HG03280 (cell line): ENCODE measurements around the gene GRIN3B.

Experiments
- ATAC-seq: cut with Tn5 transposase; IDR thresholded peaks from one replicate; pipeline ENCODE4 v1.9.1; 2021; ENCODE audit warnings: mild to moderate bottlenecking, moderate library complexity; ENCODE audit not compliant: unreplicated experiment

The GRIN3B gene

DNA sequence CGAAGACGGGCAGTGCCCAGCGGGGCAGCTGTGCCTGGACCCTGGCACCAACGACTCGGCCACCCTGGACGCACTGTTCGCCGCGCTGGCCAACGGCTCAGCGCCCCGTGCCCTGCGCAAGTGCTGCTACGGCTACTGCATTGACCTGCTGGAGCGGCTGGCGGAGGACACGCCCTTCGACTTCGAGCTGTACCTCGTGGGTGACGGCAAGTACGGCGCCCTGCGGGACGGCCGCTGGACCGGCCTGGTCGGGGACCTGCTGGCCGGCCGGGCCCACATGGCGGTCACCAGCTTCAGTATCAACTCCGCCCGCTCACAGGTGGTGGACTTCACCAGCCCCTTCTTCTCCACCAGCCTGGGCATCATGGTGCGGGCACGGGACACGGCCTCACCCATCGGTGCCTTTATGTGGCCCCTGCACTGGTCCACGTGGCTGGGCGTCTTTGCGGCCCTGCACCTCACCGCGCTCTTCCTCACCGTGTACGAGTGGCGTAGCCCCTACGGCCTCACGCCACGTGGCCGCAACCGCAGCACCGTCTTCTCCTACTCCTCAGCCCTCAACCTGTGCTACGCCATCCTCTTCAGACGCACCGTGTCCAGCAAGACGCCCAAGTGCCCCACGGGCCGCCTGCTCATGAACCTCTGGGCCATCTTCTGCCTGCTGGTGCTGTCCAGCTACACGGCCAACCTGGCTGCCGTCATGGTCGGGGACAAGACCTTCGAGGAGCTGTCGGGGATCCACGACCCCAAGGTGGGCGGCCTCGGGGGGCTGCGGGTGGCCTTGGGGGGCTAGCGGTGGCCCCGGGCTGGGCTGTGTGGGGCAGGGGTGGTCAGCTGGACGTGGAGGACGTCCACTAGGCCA lies 4.8 kb downstream of the GRIN3B start:
- no peak for ATAC-seq

DNA sequence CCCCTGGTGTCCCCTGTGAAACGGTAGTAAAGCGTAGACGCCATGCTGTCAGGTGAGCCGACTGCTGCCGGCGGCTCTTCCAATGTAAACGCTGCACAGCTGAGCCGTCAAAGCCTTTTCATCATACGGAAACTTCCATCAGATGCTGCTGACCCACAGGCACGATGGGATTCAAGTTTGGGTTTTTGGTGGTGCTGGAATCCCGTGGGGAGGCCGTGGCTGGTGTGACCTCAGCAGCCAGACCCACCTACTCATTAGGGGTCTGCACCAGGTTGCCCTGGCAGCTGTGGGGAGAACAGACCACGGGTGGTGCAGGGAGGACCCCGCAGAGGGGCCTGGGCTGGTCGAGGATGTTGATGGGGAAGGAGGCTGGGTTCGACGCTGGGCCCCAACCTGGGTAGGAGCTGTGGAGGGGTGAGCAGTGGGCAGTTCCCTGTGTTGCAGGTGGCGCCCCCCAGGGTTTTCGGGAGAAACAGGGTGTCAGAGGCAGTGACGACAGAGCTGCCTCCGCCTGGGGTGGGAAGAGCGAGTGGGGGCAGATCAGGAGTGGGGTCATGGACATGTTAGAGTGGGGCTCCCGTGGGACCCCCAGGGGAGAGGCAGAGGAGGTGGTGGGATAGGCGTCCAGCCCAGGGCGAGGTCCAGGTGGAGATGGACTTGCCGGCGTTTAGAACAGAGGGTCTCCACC lies 6.6 kb downstream of the GRIN3B start:
- no peak for ATAC-seq

DNA sequence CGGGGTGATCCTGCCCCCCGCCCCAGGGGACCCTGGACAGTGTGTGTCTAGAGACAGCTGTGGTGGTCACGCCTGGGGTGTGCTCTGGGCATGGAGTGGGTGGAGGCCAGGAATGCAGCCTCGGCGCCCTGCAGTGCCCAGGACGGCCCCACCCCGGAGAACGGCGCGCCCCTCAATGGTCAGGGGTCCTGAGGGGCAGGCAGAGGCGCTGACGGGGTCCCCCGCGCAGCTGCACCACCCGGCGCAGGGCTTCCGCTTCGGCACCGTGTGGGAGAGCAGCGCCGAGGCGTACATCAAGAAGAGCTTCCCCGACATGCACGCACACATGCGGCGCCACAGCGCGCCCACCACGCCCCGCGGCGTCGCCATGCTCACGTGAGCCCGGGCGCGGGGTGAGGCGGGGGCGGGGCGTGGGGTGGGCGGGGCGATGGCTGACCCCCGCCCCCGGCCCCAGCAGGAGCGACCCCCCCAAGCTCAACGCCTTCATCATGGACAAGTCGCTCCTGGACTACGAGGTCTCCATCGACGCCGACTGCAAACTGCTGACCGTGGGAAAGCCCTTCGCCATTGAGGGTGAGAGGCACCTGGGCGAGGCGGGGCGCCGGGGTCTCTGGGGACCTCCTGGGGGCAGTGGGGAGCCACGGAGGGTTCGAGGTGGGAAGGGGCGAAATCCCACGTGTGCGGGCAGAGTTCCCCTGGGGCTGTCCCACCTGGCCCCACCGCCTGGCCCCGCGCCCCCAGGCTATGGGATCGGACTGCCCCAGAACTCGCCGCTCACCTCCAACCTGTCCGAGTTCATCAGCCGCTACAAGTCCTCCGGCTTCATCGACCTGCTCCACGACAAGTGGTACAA lies 7.4 kb downstream of the GRIN3B start:
- ATAC-seq = no peak

DNA sequence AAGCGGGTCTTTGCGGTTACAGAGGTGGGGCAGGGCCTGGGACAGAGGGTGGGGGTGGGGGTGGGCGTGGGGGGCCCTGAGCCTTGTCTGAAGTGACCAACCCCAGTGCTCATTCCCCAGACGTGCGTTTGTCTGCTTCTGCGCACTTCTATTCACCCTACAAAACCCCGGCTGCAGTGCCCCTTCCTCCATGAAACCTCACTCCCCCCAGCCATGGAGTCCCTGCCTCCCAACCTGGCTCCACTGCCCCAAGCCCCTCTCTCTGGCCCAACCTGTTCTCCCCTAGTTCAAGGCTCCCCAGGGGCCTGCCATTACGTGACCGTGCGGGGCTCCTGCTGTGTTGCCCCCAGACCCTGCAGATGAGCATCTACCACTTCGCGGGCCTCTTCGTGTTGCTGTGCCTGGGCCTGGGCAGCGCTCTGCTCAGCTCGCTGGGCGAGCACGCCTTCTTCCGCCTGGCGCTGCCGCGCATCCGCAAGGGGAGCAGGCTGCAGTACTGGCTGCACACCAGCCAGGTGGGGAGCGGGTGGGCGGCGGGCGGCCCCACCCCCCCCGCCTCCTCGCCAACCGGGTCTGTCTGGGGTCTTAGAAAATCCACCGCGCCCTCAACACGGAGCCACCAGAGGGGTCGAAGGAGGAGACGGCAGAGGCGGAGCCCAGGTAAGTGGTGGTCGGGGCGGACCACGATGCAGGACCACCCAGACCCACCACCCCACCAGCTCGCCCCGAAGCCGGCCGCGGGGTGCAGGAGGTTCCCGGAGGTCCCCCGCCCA lies 8.2 kb downstream of the GRIN3B start:
- ATAC-seq = no peak

- no peak for ATAC-seq
Measured at GRCh38 chr19:1009041-1009980, 9.1 kb downstream of the GRIN3B start.

GRCh38 chr19:1009981-1010538 lies 9.8 kb downstream of the GRIN3B start:
- ATAC-seq = no peak

GRCh38 chr19:1010586-1011510 lies 10.6 kb downstream of the GRIN3B start:
- no peak for ATAC-seq

DNA sequence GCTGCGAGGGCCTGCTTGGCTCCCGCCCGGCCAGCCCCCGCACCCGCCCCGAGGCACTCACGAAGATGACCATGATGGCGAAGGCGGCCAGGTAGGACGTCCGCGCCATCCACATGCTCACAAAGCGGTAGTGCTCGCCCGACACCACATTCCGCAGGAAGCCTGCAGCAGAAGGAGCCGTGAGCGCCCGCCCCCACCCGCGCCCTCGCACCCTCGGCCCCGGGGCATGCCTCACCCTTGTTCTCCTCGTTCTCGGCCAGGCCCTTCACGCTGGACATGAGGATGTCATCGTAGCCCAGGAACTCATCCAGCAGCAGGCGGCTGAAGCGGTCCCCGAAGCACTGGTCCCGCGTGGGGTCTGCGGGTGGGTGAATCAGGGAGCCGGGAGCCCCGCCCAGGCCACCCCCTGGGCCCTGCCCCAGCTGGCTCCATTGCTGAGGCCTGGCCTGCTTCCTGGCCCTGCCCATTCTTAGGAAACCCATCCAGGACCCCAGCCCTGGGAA lies 11.7 kb downstream of the GRIN3B start:
- no peak for ATAC-seq

DNA sequence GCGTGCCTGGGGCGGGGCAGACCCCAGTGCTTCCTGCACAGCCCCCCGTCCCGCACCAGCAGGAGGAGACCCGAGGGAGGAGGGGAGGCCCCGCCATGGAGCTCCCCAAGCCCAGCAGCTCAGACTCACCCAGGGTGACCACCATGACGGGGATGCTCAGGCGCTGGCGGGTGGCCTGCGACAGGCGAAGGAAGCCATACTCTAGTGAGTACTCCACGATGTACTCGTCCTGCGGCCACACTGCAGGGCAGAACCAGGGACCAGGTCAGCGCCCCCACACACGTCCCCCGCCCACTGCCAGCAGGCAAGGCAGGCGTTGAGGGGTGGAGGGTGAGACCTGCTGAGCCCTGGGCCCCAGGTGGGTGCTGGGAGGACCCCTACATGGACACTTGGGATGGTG lies 12.1 kb downstream of the GRIN3B start:
- ATAC-seq = no peak

GRCh38 chr19:1013218-1013617 lies 13.0 kb downstream of the GRIN3B start:
- no peak for ATAC-seq

- ATAC-seq = no peak
Measured at GRCh38 chr19:1014161-1015060, 14.2 kb downstream of the GRIN3B start.

- no peak for ATAC-seq
Measured at GRCh38 chr19:1015061-1015781, 15.0 kb downstream of the GRIN3B start.

DNA sequence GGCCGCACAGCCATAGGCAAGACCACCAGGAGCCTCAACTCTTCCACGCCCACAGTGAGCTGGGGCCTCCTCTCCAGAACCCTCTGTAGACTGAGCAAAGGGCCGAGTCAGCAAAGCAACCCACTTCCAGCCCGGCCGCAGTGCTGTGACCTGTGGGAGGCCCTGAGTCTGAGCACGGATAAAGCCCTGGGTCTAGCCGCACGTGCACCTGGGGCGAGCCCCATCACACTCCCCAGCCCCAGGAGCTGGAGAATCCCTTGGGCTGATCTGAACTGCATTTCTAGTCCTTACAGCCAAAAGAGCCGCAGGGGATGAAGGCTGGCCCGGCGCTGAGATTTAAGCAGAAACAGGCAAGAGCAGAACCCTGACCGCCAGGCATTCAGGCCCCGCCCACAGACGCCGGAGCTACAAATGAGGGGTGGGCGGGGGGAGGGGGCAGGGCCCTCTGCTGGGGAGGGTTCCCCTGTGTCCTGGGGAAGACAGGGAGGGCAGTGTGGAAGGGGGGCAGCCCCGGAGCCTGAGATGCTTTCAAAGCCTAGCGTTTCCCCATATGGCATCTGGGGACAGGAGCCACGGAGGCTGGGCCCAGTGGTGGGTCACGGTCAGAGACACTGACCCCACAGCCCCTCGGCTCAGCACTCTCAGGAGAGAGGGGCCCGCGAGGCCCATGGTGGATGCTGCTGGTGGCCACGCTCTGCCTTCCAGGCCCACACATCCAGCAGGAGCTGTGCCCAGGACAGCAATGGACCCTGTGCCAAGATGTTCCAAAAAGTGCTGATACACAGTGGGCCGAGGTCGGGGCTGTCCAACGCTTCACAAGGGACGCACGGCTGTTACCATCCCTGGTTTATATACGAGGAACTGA lies 15.8 kb downstream of the GRIN3B start:
- no peak for ATAC-seq

GRCh38 chr19:1016647-1017114 lies 16.5 kb downstream of the GRIN3B start:
- no peak for ATAC-seq
